GM12873 (cell line): ENCODE measurements around the gene PLD4.

Experiments used
- CTCF ChIP-seq: IDR thresholded peaks from 2 replicates; pipeline ENCODE4 v1.5.1; 2012; ENCODE audit warnings: low read depth, mild to moderate bottlenecking, moderate library complexity, low read length, control low read depth; ENCODE audit not compliant: insufficient read depth; ENCODE audit errors: missing control alignments

The PLD4 gene

GRCh38 chr14:104927901-104928300 lies 3.2 kb downstream of the PLD4 start:
- TF ChIP-seq CTCF: peak; percentile 3

- no peak for TF ChIP-seq CTCF
These were observed 3.9 kb downstream of the PLD4 start for GRCh38 chr14:104928391-104929133.

DNA sequence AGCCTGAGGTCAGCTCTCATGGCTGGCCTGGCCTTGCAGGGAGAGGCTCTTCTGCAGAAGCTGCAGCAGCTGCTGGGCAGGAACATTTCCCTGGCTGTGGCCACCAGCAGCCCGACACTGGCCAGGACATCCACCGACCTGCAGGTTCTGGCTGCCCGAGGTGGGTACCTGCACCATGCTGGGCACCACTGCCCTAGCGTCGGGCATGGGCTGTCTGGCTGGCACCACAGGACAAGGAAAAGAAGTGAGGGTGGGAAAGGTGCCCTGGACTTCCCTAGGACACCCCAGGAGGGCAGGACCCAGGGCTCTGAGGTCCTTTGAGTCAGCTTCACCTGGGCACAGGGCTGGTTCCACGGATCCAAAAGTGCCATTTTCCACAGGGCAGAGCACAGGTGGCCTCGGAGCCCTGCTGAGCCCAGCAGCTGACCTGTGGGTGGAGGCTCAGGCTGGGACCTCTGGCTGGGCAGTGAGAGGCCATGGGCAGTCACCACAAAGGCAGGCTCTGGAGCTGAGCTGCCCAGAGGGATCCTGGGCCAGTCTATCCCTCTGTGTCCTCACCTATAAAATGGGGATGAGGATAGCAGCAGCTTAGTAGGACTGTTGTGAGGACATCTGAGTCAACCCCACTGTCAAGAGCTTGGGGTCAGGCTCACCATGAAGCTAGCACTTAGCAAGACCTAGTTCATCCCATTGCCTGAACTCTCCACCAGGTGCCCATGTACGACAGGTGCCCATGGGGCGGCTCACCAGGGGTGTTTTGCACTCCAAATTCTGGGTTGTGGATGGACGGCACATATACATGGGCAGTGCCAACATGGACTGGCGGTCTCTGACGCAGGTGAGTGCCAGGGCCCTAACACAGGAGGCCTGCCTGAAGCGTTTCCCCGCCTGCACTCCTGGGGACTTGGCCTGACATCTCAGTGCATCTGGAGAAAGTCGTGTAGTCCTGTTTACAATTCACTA lies 4.9 kb downstream of the PLD4 start:
- TF ChIP-seq CTCF: no peak

DNA sequence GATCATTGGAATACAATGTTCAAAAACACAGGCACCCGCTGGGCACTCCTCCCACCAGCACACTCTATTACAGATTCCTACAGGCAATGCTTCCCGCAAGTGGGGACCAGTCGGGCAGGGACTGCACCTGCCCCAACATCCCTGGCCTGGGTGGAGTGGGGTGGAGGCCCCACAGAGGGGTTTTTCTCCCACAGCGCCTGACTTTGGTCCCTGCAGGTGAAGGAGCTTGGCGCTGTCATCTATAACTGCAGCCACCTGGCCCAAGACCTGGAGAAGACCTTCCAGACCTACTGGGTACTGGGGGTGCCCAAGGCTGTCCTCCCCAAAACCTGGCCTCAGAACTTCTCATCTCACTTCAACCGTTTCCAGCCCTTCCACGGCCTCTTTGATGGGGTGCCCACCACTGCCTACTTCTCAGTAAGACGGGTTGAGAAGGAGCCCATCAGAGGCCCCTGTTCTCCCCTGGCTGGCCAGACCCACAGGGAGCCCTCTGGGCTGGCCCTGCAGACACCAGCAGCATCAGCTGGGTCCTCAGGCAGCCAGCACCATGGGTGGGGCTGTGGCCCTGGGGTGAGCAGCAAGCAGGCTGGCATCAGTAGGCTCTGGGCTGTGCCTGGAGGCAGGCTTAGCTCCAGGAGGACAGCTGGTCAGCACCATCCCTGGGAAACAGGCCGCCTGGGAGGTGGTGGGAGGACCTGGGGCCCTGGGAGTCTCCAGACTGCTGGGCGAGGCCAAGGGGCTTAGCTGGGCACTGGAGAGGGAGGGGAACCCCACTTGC lies 6.0 kb downstream of the PLD4 start:
- no peak for TF ChIP-seq CTCF

DNA sequence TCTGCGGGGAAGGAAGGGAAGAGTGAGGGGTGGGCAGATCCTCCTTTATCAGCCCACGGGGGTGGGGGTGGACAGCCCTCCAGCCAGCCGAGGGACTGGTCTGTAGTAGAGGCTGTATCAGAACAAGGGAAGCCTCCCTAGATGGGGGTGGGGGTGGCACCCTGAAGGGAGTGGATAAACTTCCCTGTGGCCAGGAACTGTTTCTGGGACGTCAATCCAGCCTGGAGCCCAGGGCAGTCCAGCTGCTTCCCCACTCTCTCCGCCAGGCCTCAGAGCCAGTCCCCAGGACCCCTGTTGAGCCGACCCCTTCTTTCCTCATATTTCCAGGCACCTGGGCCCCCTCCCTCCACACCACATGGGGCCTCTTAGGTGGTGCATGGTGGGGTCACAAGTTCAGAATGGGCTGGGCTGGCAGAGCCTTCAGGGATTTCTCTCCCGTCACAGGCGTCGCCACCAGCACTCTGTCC lies 6.7 kb downstream of the PLD4 start:
- no peak for TF ChIP-seq CTCF

DNA sequence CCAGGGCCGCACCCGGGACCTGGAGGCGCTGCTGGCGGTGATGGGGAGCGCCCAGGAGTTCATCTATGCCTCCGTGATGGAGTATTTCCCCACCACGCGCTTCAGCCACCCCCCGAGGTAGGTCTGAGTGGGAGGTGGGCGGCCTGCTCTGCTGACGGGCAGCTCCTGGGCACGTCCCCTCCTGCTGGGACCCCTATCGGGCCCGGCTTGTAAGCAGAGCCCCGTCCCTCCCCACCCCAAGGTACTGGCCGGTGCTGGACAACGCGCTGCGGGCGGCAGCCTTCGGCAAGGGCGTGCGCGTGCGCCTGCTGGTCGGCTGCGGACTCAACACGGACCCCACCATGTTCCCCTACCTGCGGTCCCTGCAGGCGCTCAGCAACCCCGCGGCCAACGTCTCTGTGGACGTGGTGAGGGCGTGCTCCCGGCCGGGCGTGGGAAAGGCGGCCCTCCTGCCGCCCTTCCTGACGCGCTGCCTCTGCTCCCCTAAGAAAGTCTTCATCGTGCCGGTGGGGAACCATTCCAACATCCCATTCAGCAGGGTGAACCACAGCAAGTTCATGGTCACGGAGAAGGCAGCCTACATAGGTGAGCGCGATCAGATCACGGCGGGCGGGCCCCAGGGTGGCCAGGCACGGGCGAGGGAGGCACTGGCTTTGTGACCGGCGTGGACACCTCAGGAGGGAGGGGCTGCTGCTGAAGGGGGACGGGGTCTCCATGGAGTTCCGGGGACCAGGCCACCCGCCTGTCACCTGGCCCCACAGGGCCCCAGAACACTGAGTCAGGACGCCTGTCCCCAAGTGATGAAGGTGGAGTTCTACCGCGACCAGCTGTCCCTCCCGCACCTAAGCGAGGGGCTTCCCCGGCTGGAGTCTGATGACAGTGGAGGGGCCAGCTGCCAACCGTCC lies 7.3 kb downstream of the PLD4 start:
- no peak for TF ChIP-seq CTCF
